DND-41 (cell line): ENCODE data around the gene LRRC4B.
"Not testable (repeated sequence)": the region's sequence is repeated elsewhere in the genome, so short reads cannot be mapped to it uniquely, and the experiment has no call there.

Experiments
- ATAC-seq: fragments of 200-7000 bp; cut with Tn5 transposase; 3 replicates; pipeline ENCODE4 v1.9.1; 2021; ENCODE audit warnings: low read depth; ENCODE audit not compliant: insufficient read depth
- DNase-seq: peaks from one replicate; pipeline ENCODE4 v3.0.0-alpha.2; 2020
- H2AFZ ChIP-seq: 2 replicates; pipeline ENCODE4 v1.6.0; 2012; ENCODE audit warnings: low read depth, low read length
- H3K27ac ChIP-seq: 2 replicates; pipeline ENCODE4 v1.5.1; 2012; ENCODE audit warnings: low read length, inconsistent platforms
- H3K27me3 ChIP-seq: fragments of 200-600 bp; sonication (generic); 2 replicates; pipeline ENCODE4 v1.6.0; 2012; ENCODE audit warnings: low read length, mild to moderate bottlenecking, inconsistent platforms; ENCODE audit not compliant: insufficient read depth, poor library complexity
- H3K36me3 ChIP-seq: 2 replicates; pipeline ENCODE4 v1.5.1; 2012; ENCODE audit warnings: low read length, inconsistent platforms; ENCODE audit not compliant: insufficient read depth
- H3K4me1 ChIP-seq: 2 replicates; pipeline ENCODE4 v1.5.1; 2012; ENCODE audit warnings: mild to moderate bottlenecking, low read length; ENCODE audit not compliant: insufficient read depth
- H3K4me2 ChIP-seq: 2 replicates; pipeline ENCODE4 v1.6.0; 2012; ENCODE audit warnings: mild to moderate bottlenecking, moderate library complexity, low read length, inconsistent platforms; ENCODE audit not compliant: insufficient read depth
- H3K4me3 ChIP-seq, 2 experiments: fragments of 200-600 bp in 1 of 2; shearing (Covaris generic) in 1 of 2; 2 replicates each; pipeline ENCODE4 v1.5.1; 2012 to 2016; ENCODE audit warnings: inconsistent platforms in 2 of 2, low read length in 2 of 2, mild to moderate bottlenecking in 2 of 2, low read depth in 1 of 2, moderate library complexity in 1 of 2
- H3K79me2 ChIP-seq: 2 replicates; pipeline ENCODE4 v1.6.0; 2012; ENCODE audit warnings: low read length, inconsistent platforms; ENCODE audit not compliant: insufficient read depth
- H3K9ac ChIP-seq: 2 replicates; pipeline ENCODE4 v1.6.0; 2012; ENCODE audit warnings: low read depth, mild to moderate bottlenecking, inconsistent platforms, low read length, moderate library complexity
- H3K9me3 ChIP-seq: 2 replicates; pipeline ENCODE4 v1.5.1; 2012; ENCODE audit warnings: low read length, moderate library complexity, mild to moderate bottlenecking, inconsistent platforms; ENCODE audit not compliant: insufficient read depth, severe bottlenecking
- H4K20me1 ChIP-seq: 2 replicates; pipeline ENCODE4 v1.6.0; 2012; ENCODE audit warnings: low read length; ENCODE audit not compliant: insufficient read depth
- EZH2 ChIP-seq: IDR thresholded peaks from 3 replicates; pipeline ENCODE4 v1.6.1; 2012; ENCODE audit warnings: borderline replicate concordance, low read depth, mild to moderate bottlenecking, moderate library complexity, low read length, inconsistent platforms; ENCODE audit not compliant: severe bottlenecking
- TF ChIP-seq, protein P1 (sequence below): IDR thresholded peaks from 2 replicates; pipeline ENCODE4 v1.5.1; 2012; ENCODE audit warnings: borderline replicate concordance, low read length, moderate library complexity, mild to moderate bottlenecking; ENCODE audit not compliant: poor library complexity, severe bottlenecking; ENCODE audit errors: extremely low read depth

LRRC4B gene

DNA sequence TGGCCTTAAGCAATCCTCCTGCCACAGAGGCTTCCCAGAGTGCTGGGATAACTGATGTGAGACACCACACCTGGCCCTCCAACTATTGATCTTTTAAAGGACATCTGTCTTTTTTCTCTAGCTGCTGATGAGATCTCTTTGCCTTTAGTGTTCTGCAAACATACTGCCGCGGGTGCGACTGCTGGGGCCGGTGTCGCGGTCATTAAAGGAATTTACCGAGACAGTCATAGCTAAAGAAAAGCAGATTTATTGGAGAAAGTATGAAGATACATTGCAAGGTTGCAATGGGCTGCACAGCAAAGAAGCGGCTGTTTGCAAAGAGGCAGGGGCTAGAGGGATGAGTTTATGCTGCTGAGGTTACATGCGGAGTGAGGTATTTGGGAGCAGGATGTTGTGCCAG lies 31.2 kb upstream of the LRRC4B start:
- no peak overlapping the region for H3K4me2 ChIP-seq
- no peaks in the 10 kb centered on the region for H3K36me3 ChIP-seq

DNA sequence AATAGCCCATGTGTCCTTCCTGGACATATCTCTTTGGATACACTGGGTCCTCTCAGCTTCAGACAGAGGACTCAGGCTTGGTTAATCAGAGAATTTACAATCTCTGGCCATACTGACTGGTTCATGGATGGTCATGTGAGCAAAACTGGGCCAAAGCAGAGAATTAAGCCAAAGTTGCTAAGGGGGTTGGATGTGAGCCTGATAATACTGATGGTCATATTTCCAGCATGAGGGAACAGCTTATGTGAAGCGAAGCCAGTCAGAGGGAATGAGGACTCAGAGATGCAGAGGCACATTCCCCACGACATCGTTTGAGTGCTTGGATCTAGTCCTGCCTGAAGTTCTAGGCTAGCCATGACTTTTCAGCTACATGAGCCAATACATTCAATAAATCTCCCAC lies 22.0 kb upstream of the LRRC4B start:
- Histone ChIP-seq H3K9me3 (no peaks in the 10 kb centered on the region), H3K27me3 (no peaks in the 10 kb centered on the region), H3K27ac (no peak overlapping the region), H3K9ac (no peak overlapping the region), H2AFZ (no peak overlapping the region), H4K20me1 (no peaks in the 10 kb centered on the region), H3K4me1 (no peaks in the 10 kb centered on the region), H3K36me3 (no peaks in the 10 kb centered on the region), H3K79me2 (no peaks in the 10 kb centered on the region), H3K4me3 (no peak overlapping the region), H3K4me2 (no peak overlapping the region)
- no peak for DNase-seq
- TF ChIP-seq EZH2 = no peak
- TF ChIP-seq, protein P1, sequence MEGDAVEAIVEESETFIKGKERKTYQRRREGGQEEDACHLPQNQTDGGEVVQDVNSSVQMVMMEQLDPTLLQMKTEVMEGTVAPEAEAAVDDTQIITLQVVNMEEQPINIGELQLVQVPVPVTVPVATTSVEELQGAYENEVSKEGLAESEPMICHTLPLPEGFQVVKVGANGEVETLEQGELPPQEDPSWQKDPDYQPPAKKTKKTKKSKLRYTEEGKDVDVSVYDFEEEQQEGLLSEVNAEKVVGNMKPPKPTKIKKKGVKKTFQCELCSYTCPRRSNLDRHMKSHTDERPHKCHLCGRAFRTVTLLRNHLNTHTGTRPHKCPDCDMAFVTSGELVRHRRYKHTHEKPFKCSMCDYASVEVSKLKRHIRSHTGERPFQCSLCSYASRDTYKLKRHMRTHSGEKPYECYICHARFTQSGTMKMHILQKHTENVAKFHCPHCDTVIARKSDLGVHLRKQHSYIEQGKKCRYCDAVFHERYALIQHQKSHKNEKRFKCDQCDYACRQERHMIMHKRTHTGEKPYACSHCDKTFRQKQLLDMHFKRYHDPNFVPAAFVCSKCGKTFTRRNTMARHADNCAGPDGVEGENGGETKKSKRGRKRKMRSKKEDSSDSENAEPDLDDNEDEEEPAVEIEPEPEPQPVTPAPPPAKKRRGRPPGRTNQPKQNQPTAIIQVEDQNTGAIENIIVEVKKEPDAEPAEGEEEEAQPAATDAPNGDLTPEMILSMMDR = no peak
- ATAC-seq = no peak

More for the DNA sequence above, 31.2 kb upstream of the LRRC4B start:
- no peak overlapping the region for H3K9ac ChIP-seq
- H3K4me3 ChIP-seq = no peak overlapping the region
- H4K20me1 ChIP-seq = no peaks in the 10 kb centered on the region
- DNase-seq (no peak), ATAC-seq (no peak)
- no peaks in the 10 kb centered on the region for H3K79me2 ChIP-seq
- no peaks in the 10 kb centered on the region for H3K27me3 ChIP-seq
- no peak overlapping the region for H3K27ac ChIP-seq
- TF ChIP-seq, protein P1 = no peak
- TF ChIP-seq EZH2 = no peak
- no peak overlapping the region for H2AFZ ChIP-seq
- H3K4me1 ChIP-seq = no peaks in the 10 kb centered on the region
- H3K9me3 ChIP-seq = no peaks in the 10 kb centered on the region

DNA sequence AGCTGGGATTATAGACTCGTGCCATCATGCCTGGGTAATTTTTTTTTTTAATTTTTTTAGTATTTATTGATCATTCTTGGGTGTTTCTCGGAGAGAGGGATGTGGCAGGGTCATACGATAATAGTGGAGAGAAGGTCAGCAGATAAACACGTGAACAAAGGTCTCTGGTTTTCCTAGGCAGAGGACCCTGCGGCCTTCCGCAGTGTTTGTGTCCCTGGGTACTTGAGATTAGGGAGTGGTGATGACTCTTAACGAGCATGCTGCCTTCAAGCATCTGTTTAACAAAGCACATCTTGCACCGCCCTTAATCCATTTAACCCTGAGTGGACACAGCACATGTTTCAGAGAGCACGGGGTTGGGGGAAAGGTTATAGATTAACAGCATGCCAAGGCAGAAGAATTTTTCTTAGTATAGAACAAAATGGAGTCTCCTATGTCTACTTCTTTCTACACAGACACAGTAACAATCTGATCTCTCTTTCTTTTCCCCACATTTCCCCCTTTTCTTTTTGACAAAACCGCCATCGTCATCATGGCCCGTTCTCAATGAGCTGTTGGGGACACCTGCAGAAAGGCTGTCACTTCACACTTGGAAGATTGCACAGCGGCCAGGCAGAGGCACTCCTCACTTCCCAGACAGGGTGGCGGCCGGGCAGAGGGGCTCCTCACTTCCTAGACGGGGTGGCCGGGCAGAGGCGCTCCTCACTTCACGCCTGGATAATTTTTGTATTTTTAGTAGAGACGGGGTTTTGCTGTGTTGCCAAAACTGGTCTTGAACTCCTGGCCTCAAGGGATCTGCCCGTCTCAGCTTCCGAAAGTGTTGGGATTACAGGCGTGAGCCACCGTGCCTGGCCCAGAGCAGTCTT lies 13.8 kb upstream of the LRRC4B start:
- not testable (repeated sequence) for DNase-seq, H3K9ac ChIP-seq, H3K36me3 ChIP-seq, H3K79me2 ChIP-seq, ATAC-seq, H3K4me2 ChIP-seq, H3K9me3 ChIP-seq, H4K20me1 ChIP-seq, H3K4me3 ChIP-seq, H2AFZ ChIP-seq, H3K27ac ChIP-seq, H3K4me1 ChIP-seq, H3K27me3 ChIP-seq

DNA sequence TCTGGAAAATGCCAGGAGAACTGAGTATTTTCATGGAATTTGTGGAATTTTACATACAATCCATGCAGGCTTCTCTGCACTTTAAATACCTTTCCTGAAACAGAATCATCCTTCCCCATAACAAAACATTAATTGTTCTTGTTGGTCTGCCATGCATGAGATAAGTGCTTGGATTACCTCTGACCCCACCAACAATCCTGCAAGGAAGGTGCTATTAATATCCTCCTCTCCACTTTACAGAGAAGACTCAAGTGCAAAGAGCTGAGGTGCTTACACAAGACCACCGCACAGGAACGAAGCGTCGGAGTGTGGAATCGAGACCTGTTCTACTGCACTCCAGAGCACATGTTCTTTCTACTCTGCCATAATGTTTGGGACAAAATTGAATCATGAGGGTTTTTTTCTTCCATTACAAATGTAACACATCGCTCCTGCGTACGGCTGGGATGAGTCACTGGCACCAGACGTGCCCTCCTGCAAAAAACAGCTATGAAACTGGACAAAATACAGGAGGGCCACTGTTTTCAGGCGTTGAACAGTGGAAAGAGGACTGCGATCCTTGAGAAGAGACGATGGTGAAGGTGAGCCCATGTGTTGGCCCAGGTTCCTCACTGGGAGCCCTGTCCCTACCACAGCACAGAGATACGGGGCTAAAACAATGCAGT lies 12.9 kb upstream of the LRRC4B start:
- no peaks in the 10 kb centered on the region for H3K9me3 ChIP-seq
- H3K4me2 ChIP-seq = no peak overlapping the region
- H3K36me3 ChIP-seq = no peaks in the 10 kb centered on the region
- no peaks in the 10 kb centered on the region for H4K20me1 ChIP-seq
- H3K27me3 ChIP-seq = no peaks in the 10 kb centered on the region
- no peak overlapping the region for H2AFZ ChIP-seq
- no peak overlapping the region for H3K27ac ChIP-seq
- DNase-seq (no peak), ATAC-seq (no peak)
- no peak for TF ChIP-seq EZH2
- TF ChIP-seq, protein P1 = no peak
- H3K4me3 ChIP-seq = no peak overlapping the region
- no peak overlapping the region for H3K9ac ChIP-seq
- no peaks in the 10 kb centered on the region for H3K4me1 ChIP-seq
- no peaks in the 10 kb centered on the region for H3K79me2 ChIP-seq
